HG02623 (cell line): ENCODE measurements around the gene RUNX2.

Experiments
- ATAC-seq: cut with Tn5 transposase; IDR thresholded peaks from one replicate; pipeline ENCODE4 v1.9.1; 2021; ENCODE audit warnings: moderate library complexity; ENCODE audit not compliant: unreplicated experiment

RUNX2 gene

GRCh38 chr6:45689926-45690615 is 361.9 kb downstream of the RUNX2 start:
- ATAC-seq, result no peak

GRCh38 chr6:45690846-45691245 is 362.7 kb downstream of the RUNX2 start:
- no peak for ATAC-seq

- no peak for ATAC-seq
These were observed 363.3 kb downstream of the RUNX2 start for GRCh38 chr6:45691426-45691825.

GRCh38 chr6:45692021-45692420 is 363.9 kb downstream of the RUNX2 start:
- ATAC-seq, result no peak

- ATAC-seq, result no peak
These were observed 368.6 kb downstream of the RUNX2 start for GRCh38 chr6:45696738-45697137.

DNA sequence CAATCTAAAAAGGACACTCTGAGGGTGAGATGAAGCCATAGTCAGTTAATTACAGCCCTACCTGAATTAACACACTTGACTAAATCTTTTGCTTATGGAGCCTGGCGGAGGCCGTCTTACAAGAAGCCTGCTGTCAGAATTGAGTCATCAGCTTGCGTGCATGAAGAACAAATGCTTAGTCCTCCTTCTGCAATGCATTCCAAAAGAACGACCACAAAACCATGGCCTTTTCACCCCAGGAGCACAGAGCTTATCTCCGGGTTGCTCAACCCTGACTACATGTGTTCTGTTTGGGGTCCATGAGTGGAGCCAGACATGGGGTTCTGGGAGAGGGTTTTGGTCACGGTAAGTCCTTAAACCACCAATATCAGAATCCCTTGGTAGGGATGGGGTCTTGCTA is 369.5 kb downstream of the RUNX2 start:
- ATAC-seq, result peak; percentile 72

DNA sequence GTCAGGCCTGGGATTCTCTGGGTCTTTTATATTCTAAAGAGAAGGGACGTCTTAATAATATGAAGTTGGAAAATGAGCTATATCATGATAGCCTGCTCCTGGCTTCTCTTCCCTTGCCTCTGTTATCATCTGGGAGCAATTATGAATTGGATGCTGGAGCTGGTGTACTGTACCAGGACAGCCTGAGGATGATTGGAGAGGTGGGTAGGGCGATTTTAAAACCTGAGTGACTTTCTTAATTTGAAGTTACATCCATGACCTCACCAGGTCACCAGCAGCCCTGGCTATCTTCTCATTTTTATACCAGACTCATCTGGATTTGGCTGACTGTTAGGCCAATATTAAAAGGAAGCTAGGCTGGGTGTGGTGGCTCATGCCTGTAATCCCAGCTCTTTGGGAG is 369.9 kb downstream of the RUNX2 start:
- ATAC-seq, result no peak

GRCh38 chr6:45699663-45700062 is 371.5 kb downstream of the RUNX2 start:
- ATAC-seq, result no peak

DNA sequence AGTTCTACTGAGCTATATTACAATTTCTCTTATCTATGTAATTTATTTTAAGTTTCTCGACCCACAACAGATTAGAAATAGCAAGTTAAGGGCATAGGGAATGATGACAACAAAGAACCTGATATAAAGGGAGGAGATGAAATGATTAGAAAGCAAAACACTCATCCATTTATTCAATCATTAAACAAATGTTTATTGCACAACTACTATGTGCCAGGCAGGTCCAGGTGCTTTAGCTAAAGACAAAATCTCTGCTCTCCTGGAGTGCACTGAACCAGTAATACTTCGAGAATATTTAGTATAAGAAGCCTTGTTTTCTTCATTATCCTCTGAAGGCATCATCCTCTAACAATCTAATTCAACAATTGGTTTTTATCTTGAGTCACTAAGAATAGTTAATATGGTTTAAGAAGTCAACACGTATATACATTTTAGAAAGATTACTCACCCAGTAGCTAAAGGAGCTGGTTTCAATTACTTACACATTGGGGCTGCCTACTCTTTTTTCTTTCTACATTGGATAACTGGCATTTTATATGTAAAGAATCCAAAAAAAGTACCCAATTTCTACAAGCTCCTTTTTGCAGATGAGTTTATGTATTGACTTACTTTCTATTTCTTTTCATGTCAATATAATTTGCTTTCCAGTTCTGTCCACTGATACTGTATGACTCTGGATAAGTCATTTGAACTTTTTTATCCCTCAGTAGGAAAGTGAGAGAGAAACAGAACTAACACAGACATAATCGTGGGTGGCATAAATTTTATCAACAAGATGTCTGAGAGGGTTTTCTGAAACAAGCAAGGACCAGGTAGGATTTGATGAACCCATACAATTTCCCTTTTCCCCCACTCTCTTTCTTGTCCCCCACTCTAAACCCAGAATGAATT is 375.0 kb downstream of the RUNX2 start:
- no peak for ATAC-seq

GRCh38 chr6:45704056-45704800 is 376.1 kb downstream of the RUNX2 start:
- no peak for ATAC-seq

DNA sequence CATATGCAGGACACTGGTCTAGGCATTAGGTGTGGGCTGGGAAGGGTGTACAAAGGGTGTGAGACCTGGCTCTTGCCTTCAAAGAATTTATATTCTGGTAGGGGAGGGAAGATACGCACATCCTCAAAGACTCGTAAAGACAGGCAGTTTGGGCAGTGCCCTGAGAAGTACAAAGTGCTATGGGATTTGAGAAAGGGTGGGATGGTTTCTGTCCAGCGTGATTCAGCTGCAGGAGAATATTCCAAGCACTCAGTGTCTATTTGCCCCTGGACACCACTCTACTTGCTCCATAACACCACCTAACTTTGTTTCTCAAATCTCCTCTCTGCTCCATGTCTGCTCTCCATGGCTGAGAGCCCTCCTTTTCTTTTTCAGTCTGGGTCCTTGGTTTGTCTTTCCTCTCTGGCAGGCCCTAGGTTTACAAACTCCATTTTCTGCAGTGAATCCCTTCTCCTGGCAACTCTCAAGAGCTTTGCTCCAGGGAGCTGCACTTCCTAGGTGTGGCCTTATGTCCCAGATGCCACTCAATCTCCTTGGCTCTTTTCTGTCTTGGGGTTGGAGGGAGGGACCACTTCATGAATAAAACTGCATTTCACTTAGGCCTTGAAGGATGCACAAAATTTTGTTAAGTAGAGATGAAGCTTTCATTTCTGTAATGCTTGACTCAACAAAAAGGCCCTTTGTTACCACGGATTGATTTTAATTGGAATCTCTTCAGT is 377.2 kb downstream of the RUNX2 start:
- no peak for ATAC-seq

DNA sequence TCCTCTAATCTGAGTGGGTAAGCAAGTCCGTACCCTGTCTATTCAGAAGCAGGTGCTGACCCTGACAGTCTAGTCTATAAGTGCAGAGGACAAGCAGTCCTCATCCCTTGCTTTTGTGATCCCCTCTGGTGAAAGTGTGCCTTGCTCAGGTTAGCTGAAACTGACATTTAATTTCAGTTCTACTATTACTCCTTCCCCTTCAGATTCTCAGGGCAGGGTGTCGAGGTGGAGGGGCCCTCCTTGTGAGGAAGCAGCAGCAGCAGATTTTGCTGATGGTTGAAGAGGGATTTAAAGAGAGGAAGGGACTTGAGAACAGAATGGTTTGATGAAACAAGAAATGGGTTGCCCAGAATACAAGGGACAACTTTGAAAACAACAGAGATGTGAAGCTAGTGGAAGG is 378.2 kb downstream of the RUNX2 start:
- peak; percentile 28 for ATAC-seq

GRCh38 chr6:45707176-45707575 is 379.0 kb downstream of the RUNX2 start:
- ATAC-seq, result no peak

- peak; percentile 58 for ATAC-seq
These were observed 381.7 kb downstream of the RUNX2 start for GRCh38 chr6:45709781-45710220.

DNA sequence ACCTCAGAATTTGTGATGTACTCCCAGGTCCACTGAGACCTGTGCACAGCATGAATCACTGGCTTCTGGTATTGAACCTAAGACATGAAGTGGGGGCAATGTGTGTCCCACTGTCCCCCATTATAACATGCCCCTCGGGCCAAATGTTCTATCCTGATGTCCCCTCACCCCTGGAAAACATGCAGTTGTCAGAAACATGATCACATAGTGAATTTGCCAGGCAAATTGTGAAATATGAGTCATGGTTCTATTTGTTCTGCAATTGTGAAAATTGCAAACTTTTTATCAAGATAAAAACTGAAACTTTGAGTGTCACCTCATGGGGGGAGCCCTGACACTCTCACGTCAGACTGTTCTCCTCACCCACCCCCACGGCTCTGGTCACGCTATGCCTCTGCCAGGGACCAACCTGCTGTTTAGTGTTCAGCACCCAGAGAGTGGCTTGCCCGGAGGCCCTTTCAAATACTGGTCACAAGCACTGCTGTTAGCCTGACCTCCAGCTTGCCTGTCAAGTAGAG is 382.2 kb downstream of the RUNX2 start:
- ATAC-seq, result peak; percentile 76

DNA sequence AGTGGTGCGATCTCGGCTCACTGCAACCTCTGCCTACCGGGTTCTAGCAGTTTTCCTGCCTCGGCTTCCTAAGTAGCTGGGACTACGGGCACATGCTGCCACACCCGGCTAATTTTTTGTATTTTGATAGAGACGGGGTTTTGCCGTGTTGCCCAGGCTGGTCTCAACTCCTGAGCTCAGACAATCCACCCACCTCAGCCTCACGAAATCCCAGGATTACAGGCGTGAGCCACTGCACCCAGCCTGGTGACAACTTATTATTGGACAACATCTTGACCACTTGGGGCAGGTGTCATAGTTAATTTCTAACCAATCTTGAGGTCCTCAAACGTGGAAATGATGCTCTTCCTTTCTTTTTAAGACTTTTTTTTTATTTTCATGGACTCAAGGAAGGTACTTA is 383.9 kb downstream of the RUNX2 start:
- ATAC-seq, result no peak

GRCh38 chr6:45712786-45713185 is 384.7 kb downstream of the RUNX2 start:
- no peak for ATAC-seq
